ENCODE results near the gene DNMT3A.

DNA sequence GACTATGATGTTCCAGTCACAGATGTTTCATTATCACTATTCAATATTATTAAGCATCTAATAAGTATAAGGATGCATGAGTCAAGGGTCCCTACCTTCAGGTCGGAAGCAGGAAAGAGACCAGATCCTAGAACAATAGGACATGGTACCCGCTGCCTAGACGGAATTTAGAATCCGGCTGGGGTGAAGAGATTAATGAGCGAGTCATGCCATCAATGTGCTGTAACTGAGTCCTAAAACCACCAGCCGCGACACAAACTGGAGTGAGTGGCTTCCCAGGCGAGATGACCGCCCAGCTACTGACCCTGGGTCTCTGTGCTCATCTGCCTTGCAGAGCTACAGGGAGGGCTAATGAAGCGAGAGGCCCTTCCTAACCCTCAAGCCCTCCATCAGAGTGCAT lies 73.6 kb downstream of the DNMT3A start:
- TF ChIP-seq, protein P1, sequence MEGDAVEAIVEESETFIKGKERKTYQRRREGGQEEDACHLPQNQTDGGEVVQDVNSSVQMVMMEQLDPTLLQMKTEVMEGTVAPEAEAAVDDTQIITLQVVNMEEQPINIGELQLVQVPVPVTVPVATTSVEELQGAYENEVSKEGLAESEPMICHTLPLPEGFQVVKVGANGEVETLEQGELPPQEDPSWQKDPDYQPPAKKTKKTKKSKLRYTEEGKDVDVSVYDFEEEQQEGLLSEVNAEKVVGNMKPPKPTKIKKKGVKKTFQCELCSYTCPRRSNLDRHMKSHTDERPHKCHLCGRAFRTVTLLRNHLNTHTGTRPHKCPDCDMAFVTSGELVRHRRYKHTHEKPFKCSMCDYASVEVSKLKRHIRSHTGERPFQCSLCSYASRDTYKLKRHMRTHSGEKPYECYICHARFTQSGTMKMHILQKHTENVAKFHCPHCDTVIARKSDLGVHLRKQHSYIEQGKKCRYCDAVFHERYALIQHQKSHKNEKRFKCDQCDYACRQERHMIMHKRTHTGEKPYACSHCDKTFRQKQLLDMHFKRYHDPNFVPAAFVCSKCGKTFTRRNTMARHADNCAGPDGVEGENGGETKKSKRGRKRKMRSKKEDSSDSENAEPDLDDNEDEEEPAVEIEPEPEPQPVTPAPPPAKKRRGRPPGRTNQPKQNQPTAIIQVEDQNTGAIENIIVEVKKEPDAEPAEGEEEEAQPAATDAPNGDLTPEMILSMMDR (conservative IDR thresholded peaks at IDR 0.05; ENCODE audit: low read depth, low read length), result no peak
- TF ChIP-seq EZH2phosphoT487 (IDR thresholded peaks at IDR 0.05; ENCODE audit: borderline replicate concordance, low read length) (no peak), EZH2 (IDR thresholded peaks at IDR 0.05; ENCODE audit: low read length, unreplicated experiment) (no peak)

Data from PC-3 (cell line).